Fibroblast of the aortic adventitia (primary cell): Measurements from ENCODE around the gene ASIC1. TPM values are rescaled to one million over a fixed set of nuclear protein-coding genes. Genes with fewer than 3 reads are reported as not detected.

ENCODE experiments used
- DNase-seq: peaks from one replicate; pipeline ENCODE4 v3.0.0-alpha.2; 2010; ENCODE audit warnings: low read depth
- H3K4me3 ChIP-seq: 2 replicates; pipeline ENCODE4 v1.5.1; 2011; ENCODE audit warnings: low read depth, mild to moderate bottlenecking, control low read depth, low read length, moderate library complexity
- total RNA-seq: library from RNA; depleted of rRNA; stranded (reverse); fragments of >200 nt; gene quantifications from 2 replicates; pipeline ENCODE4 v1.2.3, GENCODE V29; 2012; ENCODE audit warnings: low replicate concordance
- TF ChIP-seq, protein P1 (sequence below): IDR thresholded peaks from 2 replicates; pipeline ENCODE4 v1.5.1; 2011; ENCODE audit warnings: mild to moderate bottlenecking, low read length, control low read depth, inconsistent platforms; ENCODE audit not compliant: insufficient read depth

Gene ASIC1
- total RNA-seq, 1 donor: 4.9 TPM

DNA sequence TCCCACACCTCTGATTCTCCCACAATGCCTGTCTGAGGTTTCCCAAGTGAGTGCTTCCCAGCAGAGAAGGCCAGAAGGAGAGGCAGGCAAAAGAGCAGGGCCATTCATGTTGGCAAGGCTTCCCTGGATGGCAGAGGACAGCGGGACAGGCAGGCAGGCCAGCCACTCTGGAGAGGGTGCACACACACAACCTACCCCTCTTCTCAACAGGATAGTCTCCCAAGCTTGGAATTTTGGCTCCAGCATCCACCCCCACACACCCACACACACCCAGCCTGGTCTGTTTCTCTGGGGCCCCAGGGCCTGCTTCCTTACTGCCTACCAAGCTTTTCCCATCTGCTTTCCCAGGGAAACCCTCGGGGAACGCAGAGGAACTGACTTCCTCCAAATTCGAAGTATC is 16.7 kb upstream of the ASIC1 start:
- TF ChIP-seq, protein P1, sequence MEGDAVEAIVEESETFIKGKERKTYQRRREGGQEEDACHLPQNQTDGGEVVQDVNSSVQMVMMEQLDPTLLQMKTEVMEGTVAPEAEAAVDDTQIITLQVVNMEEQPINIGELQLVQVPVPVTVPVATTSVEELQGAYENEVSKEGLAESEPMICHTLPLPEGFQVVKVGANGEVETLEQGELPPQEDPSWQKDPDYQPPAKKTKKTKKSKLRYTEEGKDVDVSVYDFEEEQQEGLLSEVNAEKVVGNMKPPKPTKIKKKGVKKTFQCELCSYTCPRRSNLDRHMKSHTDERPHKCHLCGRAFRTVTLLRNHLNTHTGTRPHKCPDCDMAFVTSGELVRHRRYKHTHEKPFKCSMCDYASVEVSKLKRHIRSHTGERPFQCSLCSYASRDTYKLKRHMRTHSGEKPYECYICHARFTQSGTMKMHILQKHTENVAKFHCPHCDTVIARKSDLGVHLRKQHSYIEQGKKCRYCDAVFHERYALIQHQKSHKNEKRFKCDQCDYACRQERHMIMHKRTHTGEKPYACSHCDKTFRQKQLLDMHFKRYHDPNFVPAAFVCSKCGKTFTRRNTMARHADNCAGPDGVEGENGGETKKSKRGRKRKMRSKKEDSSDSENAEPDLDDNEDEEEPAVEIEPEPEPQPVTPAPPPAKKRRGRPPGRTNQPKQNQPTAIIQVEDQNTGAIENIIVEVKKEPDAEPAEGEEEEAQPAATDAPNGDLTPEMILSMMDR: no peak
- DNase-seq: no peak
- no peak overlapping the region for H3K4me3 ChIP-seq

DNA sequence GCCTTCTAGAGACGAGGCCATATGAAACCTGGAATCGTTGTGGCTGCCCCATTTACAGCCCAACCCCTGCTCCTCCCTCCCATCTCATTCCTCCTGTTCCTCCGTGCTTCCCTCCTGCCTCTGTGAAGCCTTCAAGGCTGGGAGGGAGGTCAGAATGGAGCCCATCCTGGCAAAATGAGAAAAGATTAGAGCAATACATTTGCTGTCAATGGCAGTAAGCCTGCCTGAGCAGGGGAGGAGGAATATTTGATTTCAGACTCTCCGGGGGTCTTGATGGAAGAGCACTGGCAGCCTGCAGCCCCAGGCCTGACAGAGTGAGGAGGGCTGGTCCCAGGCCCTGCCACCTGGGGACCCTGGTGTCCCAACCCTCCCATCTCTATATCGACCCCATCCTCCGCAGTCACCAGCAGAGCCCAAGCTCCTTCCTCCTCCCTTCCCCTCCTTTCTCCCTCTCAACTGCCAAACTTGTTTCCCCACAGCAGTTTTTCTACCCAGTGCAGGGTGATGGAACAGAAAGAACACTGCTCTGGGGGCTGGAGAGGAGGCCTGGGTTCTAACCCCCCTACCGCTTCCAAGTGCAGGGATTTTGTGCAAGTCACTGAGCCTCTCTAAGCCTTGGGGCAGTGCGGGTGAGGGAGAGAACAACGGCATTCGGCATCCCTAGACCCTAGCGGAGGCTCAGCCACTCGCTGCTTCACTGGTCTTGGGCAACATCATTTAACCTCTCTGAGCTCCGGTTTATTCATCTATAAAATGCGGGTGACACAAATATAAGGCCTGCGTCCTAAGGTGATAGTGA is 16.1 kb upstream of the ASIC1 start:
- no peak overlapping the region for H3K4me3 ChIP-seq
- TF ChIP-seq, protein P1: no peak

DNA sequence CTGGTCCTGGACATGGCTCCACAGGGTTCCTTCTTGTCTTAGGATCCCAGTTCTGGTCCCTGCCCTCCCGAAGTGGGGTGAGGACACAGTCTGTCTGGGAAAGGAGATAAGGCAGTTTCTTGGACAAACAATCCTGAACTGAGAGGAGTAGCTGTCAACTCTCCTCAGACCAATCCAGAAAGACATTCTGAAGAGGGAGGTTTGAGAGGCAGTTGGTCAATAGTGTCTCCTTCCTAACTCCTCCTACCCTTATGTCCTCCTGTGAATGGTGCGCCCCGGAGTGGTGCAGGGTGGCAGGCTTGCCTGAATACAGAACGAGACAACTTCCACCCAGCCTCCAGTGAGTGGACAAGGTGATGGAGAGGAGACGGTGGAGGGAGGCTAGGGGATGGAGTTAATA is 15.4 kb upstream of the ASIC1 start:
- H3K4me3 ChIP-seq: no peak overlapping the region
- DNase-seq: no peak
- TF ChIP-seq, protein P1: no peak

More for the DNA sequence above, 16.1 kb upstream of the ASIC1 start:
- no peak for DNase-seq

DNA sequence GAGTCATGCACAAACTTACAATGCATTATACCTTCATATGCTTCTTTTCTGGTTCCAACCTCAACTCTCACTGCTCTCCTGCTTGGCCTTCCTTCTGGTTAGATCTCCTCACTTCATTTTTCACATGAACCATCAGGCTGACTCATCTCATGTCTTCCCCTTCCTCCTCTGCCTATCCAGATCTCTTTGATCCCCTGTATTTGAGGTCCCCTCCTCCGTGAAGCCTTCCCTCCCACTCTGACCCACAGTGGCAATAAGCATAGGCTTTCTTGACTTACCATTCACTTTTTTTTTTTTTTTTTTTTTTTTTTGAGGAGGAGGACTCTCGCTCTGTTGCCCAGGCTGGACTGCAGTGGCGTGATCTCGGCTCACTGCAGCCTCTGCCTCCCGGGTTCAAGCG is 14.7 kb upstream of the ASIC1 start:
- no peak overlapping the region for H3K4me3 ChIP-seq
- no peak for DNase-seq
- TF ChIP-seq, protein P1: no peak

DNA sequence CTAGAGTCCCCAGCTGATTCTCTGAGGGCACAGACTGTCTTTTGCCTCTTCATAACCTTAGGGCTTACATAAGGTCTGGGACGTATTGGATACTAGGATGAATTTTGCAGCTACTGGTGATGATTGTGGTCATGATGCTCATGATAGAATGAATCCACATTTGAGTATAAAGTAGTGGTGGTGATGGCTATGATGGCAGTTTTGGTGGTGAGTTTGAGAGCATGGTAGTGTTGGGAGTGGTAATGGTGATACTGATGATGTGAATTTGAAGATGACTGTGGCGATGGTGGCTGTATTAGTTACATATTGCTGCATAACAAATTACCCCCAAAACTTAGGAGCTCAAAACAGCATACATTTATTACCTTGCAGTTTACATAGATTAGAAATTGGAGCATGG is 14.1 kb upstream of the ASIC1 start:
- TF ChIP-seq, protein P1: no peak
- no peak overlapping the region for H3K4me3 ChIP-seq
- DNase-seq: no peak

DNA sequence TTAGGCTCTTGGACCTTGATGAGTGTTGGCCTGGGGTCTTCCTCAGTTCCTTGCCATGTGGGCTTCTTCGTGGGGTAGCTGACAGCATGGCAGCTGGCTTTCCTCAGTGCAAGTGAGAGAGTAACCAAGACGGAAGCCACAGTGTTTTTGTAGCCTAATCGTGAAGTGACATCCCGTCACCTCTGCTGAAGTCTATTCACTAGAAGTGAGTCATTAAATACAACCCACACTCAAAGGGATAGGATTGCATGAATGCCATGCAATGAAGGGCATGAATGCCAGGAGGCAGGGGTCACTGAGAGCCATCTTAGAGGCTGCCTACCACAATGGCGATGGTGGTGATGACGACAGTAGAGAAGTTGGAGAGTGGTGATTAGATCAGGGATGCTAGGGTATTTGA is 13.5 kb upstream of the ASIC1 start:
- H3K4me3 ChIP-seq: no peak overlapping the region
- no peak for DNase-seq
- TF ChIP-seq, protein P1: no peak
